Measurements from ENCODE around the gene PLCH2. TPM values are rescaled to one million over a fixed set of nuclear protein-coding genes. Genes with fewer than 3 reads are reported as not detected.

Gene PLCH2
- polyA plus RNA-seq, 1 donor from 2014 or later: 5.7 TPM

DNA sequence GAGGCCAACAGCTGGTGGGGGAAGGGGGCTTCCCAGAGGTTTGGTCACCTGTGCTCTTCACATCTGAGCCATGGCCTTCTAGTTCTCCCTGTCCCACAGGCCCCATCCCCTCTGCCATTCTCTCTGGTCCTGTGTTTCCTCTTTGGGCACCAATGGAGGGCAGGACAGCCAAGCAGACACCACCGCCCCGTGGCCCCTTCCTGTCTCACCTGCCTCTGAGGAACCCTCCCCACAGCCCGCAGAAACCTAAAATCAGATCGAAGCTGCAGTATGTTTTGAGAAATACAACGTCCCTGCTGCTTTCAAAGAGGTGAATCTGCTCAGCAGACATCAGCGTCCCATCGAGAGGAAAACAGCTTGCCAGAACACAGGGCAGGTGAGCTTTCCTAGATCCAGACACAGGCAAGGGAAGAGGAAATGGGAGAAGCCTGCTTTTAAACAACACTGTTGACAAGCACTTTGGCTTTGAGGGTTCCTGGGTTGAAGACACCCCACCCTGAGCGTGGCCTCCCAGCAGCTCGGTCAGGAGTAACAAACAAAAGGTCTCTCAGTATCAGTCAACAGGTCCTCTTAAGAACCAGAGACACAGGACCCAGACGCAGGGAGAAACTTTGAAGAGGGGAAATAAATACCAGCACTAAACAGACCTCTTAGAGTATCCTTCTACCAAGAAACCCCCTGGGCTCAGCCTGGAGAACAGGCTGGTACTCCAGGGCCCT, 48.0 kb downstream of the PLCH2 start:
- no peak overlapping the region for H3K4me2 ChIP-seq (ENCODE audit: low read length)
- H3K9me2 ChIP-seq (ENCODE audit: insufficient read depth, low read length): no peaks in the 10 kb centered on the region
- H3K9me3 ChIP-seq (ENCODE audit: low read length): no peaks in the 10 kb centered on the region
- no peak overlapping the region for H2AFZ ChIP-seq (ENCODE audit: low read depth, low read length)
- peaks cover 44% of the 10 kb centered on the region for H3K79me2 ChIP-seq (replicated peaks; ENCODE audit: insufficient read depth, low read length)
- H3K36me3 ChIP-seq (ENCODE audit: insufficient read depth, low read length): no peaks in the 10 kb centered on the region
- H4K20me1 ChIP-seq (ENCODE audit: insufficient read depth): peaks cover 10% of the 10 kb centered on the region
- no peak overlapping the region for H3K27ac ChIP-seq (ENCODE audit: low read length)
- H3K9ac ChIP-seq (ENCODE audit: low read length): no peak overlapping the region
- peak overlapping the region; percentile 89 for H3K4me3 ChIP-seq (ENCODE audit: low read length)
- H3K27me3 ChIP-seq (ENCODE audit: insufficient read depth, low read depth, low read length): no peaks in the 10 kb centered on the region
- no peak for TF ChIP-seq RAD21 (conservative IDR thresholded peaks at IDR 0.05)
- no peak for TF ChIP-seq EP300 (conservative IDR thresholded peaks at IDR 0.05; ENCODE audit: poor library complexity, severe bottlenecking)
- TF ChIP-seq, protein P1, sequence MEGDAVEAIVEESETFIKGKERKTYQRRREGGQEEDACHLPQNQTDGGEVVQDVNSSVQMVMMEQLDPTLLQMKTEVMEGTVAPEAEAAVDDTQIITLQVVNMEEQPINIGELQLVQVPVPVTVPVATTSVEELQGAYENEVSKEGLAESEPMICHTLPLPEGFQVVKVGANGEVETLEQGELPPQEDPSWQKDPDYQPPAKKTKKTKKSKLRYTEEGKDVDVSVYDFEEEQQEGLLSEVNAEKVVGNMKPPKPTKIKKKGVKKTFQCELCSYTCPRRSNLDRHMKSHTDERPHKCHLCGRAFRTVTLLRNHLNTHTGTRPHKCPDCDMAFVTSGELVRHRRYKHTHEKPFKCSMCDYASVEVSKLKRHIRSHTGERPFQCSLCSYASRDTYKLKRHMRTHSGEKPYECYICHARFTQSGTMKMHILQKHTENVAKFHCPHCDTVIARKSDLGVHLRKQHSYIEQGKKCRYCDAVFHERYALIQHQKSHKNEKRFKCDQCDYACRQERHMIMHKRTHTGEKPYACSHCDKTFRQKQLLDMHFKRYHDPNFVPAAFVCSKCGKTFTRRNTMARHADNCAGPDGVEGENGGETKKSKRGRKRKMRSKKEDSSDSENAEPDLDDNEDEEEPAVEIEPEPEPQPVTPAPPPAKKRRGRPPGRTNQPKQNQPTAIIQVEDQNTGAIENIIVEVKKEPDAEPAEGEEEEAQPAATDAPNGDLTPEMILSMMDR (IDR thresholded peaks at IDR 0.05; ENCODE audit: poor library complexity, severe bottlenecking): no peak
- TF ChIP-seq TAF1 (IDR thresholded peaks at IDR 0.05; ENCODE audit: low read depth): no peak
- TF ChIP-seq SMC3 (conservative IDR thresholded peaks at IDR 0.05; ENCODE audit: poor library complexity): no peak
- no peak for TF ChIP-seq POLR2AphosphoS5 (IDR thresholded peaks at IDR 0.05)
- TF ChIP-seq MXI1 (conservative IDR thresholded peaks at IDR 0.05; ENCODE audit: poor library complexity, severe bottlenecking): no peak
- TF ChIP-seq, protein P2, sequence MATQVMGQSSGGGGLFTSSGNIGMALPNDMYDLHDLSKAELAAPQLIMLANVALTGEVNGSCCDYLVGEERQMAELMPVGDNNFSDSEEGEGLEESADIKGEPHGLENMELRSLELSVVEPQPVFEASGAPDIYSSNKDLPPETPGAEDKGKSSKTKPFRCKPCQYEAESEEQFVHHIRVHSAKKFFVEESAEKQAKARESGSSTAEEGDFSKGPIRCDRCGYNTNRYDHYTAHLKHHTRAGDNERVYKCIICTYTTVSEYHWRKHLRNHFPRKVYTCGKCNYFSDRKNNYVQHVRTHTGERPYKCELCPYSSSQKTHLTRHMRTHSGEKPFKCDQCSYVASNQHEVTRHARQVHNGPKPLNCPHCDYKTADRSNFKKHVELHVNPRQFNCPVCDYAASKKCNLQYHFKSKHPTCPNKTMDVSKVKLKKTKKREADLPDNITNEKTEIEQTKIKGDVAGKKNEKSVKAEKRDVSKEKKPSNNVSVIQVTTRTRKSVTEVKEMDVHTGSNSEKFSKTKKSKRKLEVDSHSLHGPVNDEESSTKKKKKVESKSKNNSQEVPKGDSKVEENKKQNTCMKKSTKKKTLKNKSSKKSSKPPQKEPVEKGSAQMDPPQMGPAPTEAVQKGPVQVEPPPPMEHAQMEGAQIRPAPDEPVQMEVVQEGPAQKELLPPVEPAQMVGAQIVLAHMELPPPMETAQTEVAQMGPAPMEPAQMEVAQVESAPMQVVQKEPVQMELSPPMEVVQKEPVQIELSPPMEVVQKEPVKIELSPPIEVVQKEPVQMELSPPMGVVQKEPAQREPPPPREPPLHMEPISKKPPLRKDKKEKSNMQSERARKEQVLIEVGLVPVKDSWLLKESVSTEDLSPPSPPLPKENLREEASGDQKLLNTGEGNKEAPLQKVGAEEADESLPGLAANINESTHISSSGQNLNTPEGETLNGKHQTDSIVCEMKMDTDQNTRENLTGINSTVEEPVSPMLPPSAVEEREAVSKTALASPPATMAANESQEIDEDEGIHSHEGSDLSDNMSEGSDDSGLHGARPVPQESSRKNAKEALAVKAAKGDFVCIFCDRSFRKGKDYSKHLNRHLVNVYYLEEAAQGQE (IDR thresholded peaks at IDR 0.05; ENCODE audit: borderline replicate concordance): no peak
- TF ChIP-seq EZH2 (IDR thresholded peaks at IDR 0.05; ENCODE audit: borderline replicate concordance, insufficient read depth, low read length, poor library complexity, severe bottlenecking): no peak
- no peaks in the 10 kb centered on the region for H3F3A ChIP-seq (ENCODE audit: insufficient read depth, low read length, poor library complexity, severe bottlenecking)

DNA sequence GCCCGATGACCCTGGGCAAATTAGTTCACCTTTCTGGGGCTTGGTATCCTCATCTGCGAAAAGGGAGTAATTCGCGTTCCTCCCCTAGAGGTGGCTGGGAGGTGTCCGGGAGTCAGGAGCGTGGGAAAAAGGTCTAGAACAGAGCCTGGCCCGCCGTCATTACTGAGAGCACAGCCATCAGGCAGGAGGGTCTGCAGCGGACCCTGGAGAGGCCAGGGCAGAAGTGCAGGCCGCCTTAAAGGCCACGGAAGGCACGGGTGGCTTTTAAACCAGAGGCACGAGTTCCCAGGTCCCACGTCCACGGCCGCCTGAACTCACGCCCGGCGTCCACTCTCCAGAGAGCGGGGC, 49.5 kb downstream of the PLCH2 start:
- Histone ChIP-seq H3K27me3 (ENCODE audit: insufficient read depth, low read depth, low read length) (no peaks in the 10 kb centered on the region), H3K9me3 (ENCODE audit: low read length) (no peaks in the 10 kb centered on the region), H3K36me3 (ENCODE audit: insufficient read depth, low read length) (no peaks in the 10 kb centered on the region), H2AFZ (ENCODE audit: low read depth, low read length) (no peak overlapping the region), H3K27ac (ENCODE audit: low read length) (peak overlapping the region; percentile 44), H3K9ac (ENCODE audit: low read length) (peak overlapping the region; percentile 79), H3K4me2 (ENCODE audit: low read length) (peak overlapping the region; percentile 84), H3F3A (ENCODE audit: insufficient read depth, low read length, poor library complexity, severe bottlenecking) (no peaks in the 10 kb centered on the region), H3K9me2 (ENCODE audit: insufficient read depth, low read length) (no peaks in the 10 kb centered on the region), H3K4me3 (ENCODE audit: low read length) (peak overlapping the region; percentile 89), H3K79me2 (replicated peaks; ENCODE audit: insufficient read depth, low read length) (peaks cover 44% of the 10 kb centered on the region), H4K20me1 (ENCODE audit: insufficient read depth) (peaks cover 10% of the 10 kb centered on the region)
- TF ChIP-seq POLR2AphosphoS5 (IDR thresholded peaks at IDR 0.05) (no peak), TAF1 (IDR thresholded peaks at IDR 0.05; ENCODE audit: low read depth) (no peak), MXI1 (conservative IDR thresholded peaks at IDR 0.05; ENCODE audit: poor library complexity, severe bottlenecking) (no peak), EZH2 (IDR thresholded peaks at IDR 0.05; ENCODE audit: borderline replicate concordance, insufficient read depth, low read length, poor library complexity, severe bottlenecking) (no peak), SMC3 (conservative IDR thresholded peaks at IDR 0.05; ENCODE audit: poor library complexity) (no peak), RAD21 (conservative IDR thresholded peaks at IDR 0.05) (no peak), EP300 (conservative IDR thresholded peaks at IDR 0.05; ENCODE audit: poor library complexity, severe bottlenecking) (no peak)
- TF ChIP-seq, protein P2 (IDR thresholded peaks at IDR 0.05; ENCODE audit: borderline replicate concordance): no peak
